GM12892 (cell line): ENCODE measurements around the gene APLNR.

Experiments used
- POLR2A ChIP-seq: IDR thresholded peaks from 2 replicates; pipeline ENCODE4 v1.6.1; 2011; ENCODE audit warnings: low read depth, low read length, control low read depth
- POLR2AphosphoS5 ChIP-seq: IDR thresholded peaks from 2 replicates; pipeline ENCODE4 v1.6.1; 2011; ENCODE audit warnings: low read depth, low read length, control low read depth

DNA sequence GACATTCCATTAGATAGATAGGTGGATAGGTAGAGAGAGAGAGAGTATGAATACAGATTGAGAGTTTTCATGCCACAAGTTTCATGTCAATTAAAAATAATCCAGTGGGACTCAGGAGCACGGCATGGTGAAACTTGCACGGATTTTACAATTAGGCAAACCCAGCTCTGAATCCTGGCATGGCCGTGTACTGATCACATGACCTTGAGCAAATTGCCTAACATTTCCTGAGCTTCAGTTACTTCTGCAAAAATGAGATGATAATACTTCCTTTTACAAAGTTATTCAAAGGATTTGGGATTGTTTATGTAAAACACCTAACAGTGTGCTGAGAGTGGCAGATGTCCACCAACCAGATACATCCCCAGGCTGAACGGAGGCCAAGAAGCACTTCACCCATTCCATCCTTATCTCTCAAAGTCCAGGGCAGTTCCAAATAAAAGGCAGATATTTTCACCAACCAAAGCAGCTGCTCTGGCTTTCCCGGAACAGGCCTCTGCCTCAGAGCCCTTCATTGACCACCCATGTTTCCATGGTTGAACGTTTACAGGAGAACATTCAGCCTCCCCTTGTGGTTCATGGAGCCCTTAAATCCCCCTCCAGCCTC is 17.9 kb downstream of the APLNR start:
- TF ChIP-seq POLR2A: no peak
- TF ChIP-seq POLR2AphosphoS5: no peak
